Measurements from ENCODE around the gene CACNA2D2. TPM values are rescaled to one million over a fixed set of nuclear protein-coding genes. Genes with fewer than 3 reads are reported as not detected.

Gene CACNA2D2
- total RNA-seq, 1 donor from 2014 or later: 0.23 TPM

DNA sequence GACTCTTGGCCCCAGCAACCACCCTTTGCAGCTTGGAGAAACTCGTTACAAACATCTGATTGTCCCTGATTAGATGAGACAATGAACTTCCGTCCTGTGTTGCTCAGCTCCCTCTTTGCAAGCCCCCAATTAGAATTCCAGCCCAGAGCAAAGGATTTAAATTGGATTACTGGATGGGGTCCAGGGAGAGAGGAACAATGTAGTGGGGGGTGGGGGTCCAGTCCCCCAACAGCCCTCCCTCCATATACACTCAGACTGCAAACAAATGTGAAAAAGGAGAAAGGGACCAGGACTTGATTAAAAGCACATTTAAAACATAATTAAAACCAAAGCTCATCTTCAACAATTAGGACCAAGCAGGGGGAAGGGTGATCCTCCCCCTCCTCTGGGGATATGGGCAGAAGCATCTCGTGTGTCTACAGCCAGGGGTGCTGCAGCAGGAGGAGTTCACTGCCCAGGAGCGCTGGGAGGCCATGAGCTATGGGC lies 72.4 kb downstream of the CACNA2D2 start:
- Mint-ChIP-seq H3K36me3 (ENCODE audit: low read depth) (no peaks in the 10 kb centered on the region), H3K4me3 (no peak overlapping the region), H3K27ac (no peak overlapping the region), H3K9me3 (no peaks in the 10 kb centered on the region), H3K4me1 (peaks cover 4% of the 10 kb centered on the region), H3K27me3 (peaks cover 2% of the 10 kb centered on the region)
- intact Hi-C loops (cut with micrococcal nuclease): no loop called here
- DNase-seq: no peak

GRCh38 chr3:50430191-50430590 lies 73.2 kb downstream of the CACNA2D2 start:
- intact Hi-C loops (cut with micrococcal nuclease): no loop called here
- Mint-ChIP-seq H3K4me3 (no peak overlapping the region), H3K4me1 (no peaks in the 10 kb centered on the region), H3K9me3 (no peaks in the 10 kb centered on the region), H3K27me3 (peaks cover under 1% of the 10 kb centered on the region), H3K36me3 (ENCODE audit: low read depth) (no peaks in the 10 kb centered on the region), H3K27ac (no peak overlapping the region)
- DNase-seq: no peak

DNA sequence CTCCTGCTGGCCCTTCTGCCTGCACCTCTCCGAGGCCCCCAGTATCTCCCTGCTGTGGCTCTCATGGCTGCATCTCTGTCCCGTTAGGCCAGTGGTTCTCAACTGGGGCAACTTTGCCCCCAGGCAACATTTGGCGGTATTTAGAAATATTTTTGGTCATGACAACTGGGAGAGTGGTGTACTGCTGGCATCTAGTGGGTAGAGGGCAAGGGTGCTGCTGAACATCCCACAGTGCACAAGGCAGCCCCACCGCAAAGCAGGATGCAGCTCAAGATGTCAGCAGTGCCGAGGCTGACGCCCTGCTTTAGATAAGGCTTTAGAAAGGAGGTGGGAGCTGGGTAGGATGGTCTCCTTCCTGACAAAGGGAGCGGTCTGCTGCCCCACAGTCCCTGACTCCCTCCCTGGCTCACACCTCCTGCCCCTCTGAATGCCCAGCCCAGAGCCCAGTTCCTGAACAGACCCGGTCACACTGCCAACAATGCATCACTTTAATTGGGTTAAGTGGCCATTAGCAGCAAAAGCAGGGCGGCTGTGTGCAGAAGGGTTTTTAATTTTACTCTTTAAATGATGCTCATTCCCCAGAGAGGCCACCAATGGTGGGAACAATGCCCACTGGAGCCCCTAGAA lies 75.3 kb downstream of the CACNA2D2 start:
- Mint-ChIP-seq H3K27me3 (no peaks in the 10 kb centered on the region), H3K4me3 (no peak overlapping the region), H3K9me3 (no peaks in the 10 kb centered on the region), H3K36me3 (ENCODE audit: low read depth) (no peaks in the 10 kb centered on the region), H3K27ac (no peak overlapping the region), H3K4me1 (no peaks in the 10 kb centered on the region)
- intact Hi-C loops (cut with micrococcal nuclease): no loop called here
- no peak for DNase-seq

- H3K36me3 Mint-ChIP-seq (ENCODE audit: low read depth): no peaks in the 10 kb centered on the region
- H3K4me1 Mint-ChIP-seq: no peaks in the 10 kb centered on the region
- no peak overlapping the region for H3K27ac Mint-ChIP-seq
- H3K27me3 Mint-ChIP-seq: no peaks in the 10 kb centered on the region
- intact Hi-C loops (cut with micrococcal nuclease): no loop called here
- no peaks in the 10 kb centered on the region for H3K9me3 Mint-ChIP-seq
- H3K4me3 Mint-ChIP-seq: no peak overlapping the region
- no peak for DNase-seq
These were observed 76.2 kb downstream of the CACNA2D2 start for GRCh38 chr3:50427217-50427616.

DNA sequence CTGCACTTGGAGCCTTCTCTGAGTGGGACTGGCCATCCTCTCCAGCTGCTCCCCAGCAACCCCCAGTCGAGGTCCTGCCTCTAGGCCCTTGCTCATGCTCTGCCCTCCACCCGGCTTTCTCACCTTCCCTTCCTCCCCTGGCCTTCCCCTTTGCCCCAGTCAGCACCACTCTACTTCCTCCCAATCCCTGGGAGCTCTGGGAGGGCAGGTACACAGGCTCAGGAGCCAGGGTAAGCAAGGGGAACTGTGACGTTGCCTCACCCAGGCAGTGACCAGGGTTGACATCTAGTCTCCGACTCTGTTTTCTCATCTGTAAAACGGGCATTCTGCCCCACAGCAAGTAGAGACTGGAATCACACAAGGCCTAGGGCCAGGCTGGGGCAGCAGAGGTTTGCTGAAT lies 77.5 kb downstream of the CACNA2D2 start:
- no peaks in the 10 kb centered on the region for H3K4me1 Mint-ChIP-seq
- intact Hi-C loops (cut with micrococcal nuclease): no loop called here
- H3K36me3 Mint-ChIP-seq (ENCODE audit: low read depth): no peaks in the 10 kb centered on the region
- H3K27ac Mint-ChIP-seq: no peak overlapping the region
- no peak for DNase-seq
- H3K4me3 Mint-ChIP-seq: no peak overlapping the region
- H3K9me3 Mint-ChIP-seq: no peaks in the 10 kb centered on the region
- H3K27me3 Mint-ChIP-seq: no peaks in the 10 kb centered on the region

DNA sequence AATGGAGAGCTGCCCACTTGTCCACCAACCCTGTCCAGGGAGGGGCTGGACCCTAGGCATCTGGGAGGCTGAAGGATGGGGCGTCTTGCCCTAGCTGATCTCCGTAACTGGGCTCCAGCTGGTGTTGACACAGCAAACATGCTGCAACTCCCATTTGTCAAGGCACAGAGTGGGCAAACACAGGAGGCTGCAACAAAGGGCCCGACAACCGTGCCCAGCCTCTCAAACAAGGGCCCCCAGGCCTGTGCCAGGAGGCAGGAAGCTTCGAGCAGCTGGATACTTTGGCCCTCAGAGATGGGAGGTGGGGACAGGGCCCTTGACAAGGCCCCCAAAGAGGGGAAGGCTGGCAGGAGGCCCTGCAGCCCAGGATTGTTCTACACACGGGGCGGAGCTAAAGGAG lies 79.9 kb downstream of the CACNA2D2 start:
- no peak overlapping the region for H3K27ac Mint-ChIP-seq
- no peaks in the 10 kb centered on the region for H3K9me3 Mint-ChIP-seq
- no peaks in the 10 kb centered on the region for H3K27me3 Mint-ChIP-seq

GRCh38 chr3:50422153-50422552 lies 81.3 kb downstream of the CACNA2D2 start:
- H3K9me3 Mint-ChIP-seq: no peaks in the 10 kb centered on the region
- H3K36me3 Mint-ChIP-seq (ENCODE audit: low read depth): no peaks in the 10 kb centered on the region
- intact Hi-C loops (cut with micrococcal nuclease): no loop called here
- no peak overlapping the region for H3K4me3 Mint-ChIP-seq
- H3K4me1 Mint-ChIP-seq: no peaks in the 10 kb centered on the region
- DNase-seq: no peak
- no peaks in the 10 kb centered on the region for H3K27me3 Mint-ChIP-seq
- H3K27ac Mint-ChIP-seq: no peak overlapping the region

More for the DNA sequence above, 79.9 kb downstream of the CACNA2D2 start:
- Mint-ChIP-seq H3K36me3 (ENCODE audit: low read depth) (no peaks in the 10 kb centered on the region), H3K4me3 (no peak overlapping the region), H3K4me1 (no peaks in the 10 kb centered on the region)
- no peak for DNase-seq
- intact Hi-C loops (cut with micrococcal nuclease): no loop called here

DNA sequence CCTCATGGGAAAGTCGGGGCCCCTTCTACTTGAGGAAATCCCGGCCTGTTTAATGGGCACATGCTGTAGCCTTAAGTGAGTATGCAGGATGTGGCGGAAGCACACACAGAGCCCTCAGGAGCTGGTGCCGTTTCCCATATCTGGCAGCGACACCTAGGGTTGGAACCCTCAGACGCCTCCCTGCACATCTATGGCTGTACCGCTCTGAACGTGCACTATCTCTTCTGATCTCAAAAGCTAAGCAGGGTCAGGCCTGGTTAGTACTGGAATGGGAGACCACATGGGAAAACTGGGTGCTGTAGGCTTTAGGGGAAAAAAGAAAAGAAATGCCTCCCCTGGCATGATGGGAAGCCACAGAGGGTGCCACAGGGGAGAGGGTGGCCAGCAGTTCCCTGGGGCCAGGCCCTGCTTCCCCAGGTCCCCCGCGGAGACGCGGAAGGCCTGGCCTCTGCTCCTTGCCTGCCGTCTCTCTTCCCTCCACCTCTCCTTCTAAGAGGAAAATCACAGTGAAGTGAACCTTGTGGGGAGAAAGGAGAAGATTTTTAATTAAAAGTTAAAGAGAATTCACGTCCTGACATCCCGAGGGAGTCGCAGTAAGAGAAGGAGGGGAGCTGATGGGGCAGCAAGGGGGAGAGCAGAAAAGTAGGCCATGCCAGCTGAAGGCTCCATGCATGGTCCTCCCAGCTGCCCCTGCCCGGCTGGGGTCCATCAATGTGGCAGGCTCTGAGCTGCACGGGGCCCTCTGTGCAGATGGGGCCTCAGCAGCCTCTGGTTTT lies 83.7 kb downstream of the CACNA2D2 start:
- no peaks in the 10 kb centered on the region for H3K36me3 Mint-ChIP-seq (ENCODE audit: low read depth)
- H3K27ac Mint-ChIP-seq: no peak overlapping the region
- H3K9me3 Mint-ChIP-seq: no peaks in the 10 kb centered on the region
- no peaks in the 10 kb centered on the region for H3K27me3 Mint-ChIP-seq
- peaks cover 3% of the 10 kb centered on the region for H3K4me1 Mint-ChIP-seq
- intact Hi-C loops (cut with micrococcal nuclease): no loop called here
- no peak overlapping the region for H3K4me3 Mint-ChIP-seq
- no peak for DNase-seq

GRCh38 chr3:50418850-50419249 lies 84.6 kb downstream of the CACNA2D2 start:
- H3K27me3 Mint-ChIP-seq: no peaks in the 10 kb centered on the region
- H3K4me3 Mint-ChIP-seq: no peak overlapping the region
- no peak overlapping the region for H3K27ac Mint-ChIP-seq
- peaks cover 3% of the 10 kb centered on the region for H3K4me1 Mint-ChIP-seq
- no peaks in the 10 kb centered on the region for H3K9me3 Mint-ChIP-seq
- intact Hi-C loops (cut with micrococcal nuclease): no loop called here
- DNase-seq: no peak
- H3K36me3 Mint-ChIP-seq (ENCODE audit: low read depth): no peaks in the 10 kb centered on the region

DNA sequence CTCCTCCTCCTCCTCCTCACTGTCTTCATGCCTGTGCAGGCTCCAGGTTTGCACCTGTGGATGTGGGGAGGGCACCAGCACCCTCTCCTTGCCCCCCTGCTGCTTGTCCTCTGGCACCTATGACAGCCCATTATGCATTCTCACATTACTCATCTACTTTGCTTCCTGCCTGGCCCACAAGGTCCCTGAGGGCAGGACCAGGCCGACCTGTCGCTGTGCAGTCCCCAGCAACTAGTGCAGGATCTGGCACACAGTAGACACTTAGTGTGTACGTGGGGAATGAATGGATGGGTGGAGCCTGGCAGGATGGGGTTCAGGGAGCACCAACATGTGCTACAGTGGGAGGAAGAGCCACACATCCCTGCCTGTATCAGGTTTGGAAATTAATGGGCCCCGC lies 85.8 kb downstream of the CACNA2D2 start:
- no peak overlapping the region for H3K4me3 Mint-ChIP-seq
- H3K4me1 Mint-ChIP-seq: peaks cover 3% of the 10 kb centered on the region
- no peaks in the 10 kb centered on the region for H3K9me3 Mint-ChIP-seq
- intact Hi-C loops (cut with micrococcal nuclease): no loop called here
- no peaks in the 10 kb centered on the region for H3K27me3 Mint-ChIP-seq
- no peaks in the 10 kb centered on the region for H3K36me3 Mint-ChIP-seq (ENCODE audit: low read depth)
- no peak overlapping the region for H3K27ac Mint-ChIP-seq
- DNase-seq: no peak

GRCh38 chr3:50416736-50417636 lies 86.4 kb downstream of the CACNA2D2 start:
- intact Hi-C loops (cut with micrococcal nuclease): no loop called here
- H3K27ac Mint-ChIP-seq: no peak overlapping the region

GRCh38 chr3:50415816-50416215 lies 87.6 kb downstream of the CACNA2D2 start:
- no peaks in the 10 kb centered on the region for H3K36me3 Mint-ChIP-seq (ENCODE audit: low read depth)
- DNase-seq: no peak
- intact Hi-C loops (cut with micrococcal nuclease): no loop called here
- H3K4me3 Mint-ChIP-seq: no peak overlapping the region
- no peaks in the 10 kb centered on the region for H3K9me3 Mint-ChIP-seq
- no peak overlapping the region for H3K27ac Mint-ChIP-seq
- H3K4me1 Mint-ChIP-seq: peaks cover 3% of the 10 kb centered on the region
- H3K27me3 Mint-ChIP-seq: no peaks in the 10 kb centered on the region

More at GRCh38 chr3:50416736-50417636, 86.4 kb downstream of the CACNA2D2 start:
- no peak for DNase-seq
- H3K4me1 Mint-ChIP-seq: peaks cover 3% of the 10 kb centered on the region
- no peaks in the 10 kb centered on the region for H3K27me3 Mint-ChIP-seq
- H3K4me3 Mint-ChIP-seq: no peak overlapping the region
- no peaks in the 10 kb centered on the region for H3K36me3 Mint-ChIP-seq (ENCODE audit: low read depth)
- no peaks in the 10 kb centered on the region for H3K9me3 Mint-ChIP-seq

- Mint-ChIP-seq H3K4me1 (peaks cover 3% of the 10 kb centered on the region), H3K27me3 (no peaks in the 10 kb centered on the region), H3K4me3 (no peak overlapping the region), H3K36me3 (ENCODE audit: low read depth) (no peaks in the 10 kb centered on the region), H3K9me3 (no peaks in the 10 kb centered on the region), H3K27ac (no peak overlapping the region)
- intact Hi-C loops (cut with micrococcal nuclease): no loop called here
- DNase-seq: no peak
These were observed 88.4 kb downstream of the CACNA2D2 start for GRCh38 chr3:50415061-50415460.

- intact Hi-C loops (cut with micrococcal nuclease): no loop called here
- Mint-ChIP-seq H3K4me3 (no peak overlapping the region), H3K4me1 (peaks cover 3% of the 10 kb centered on the region), H3K27me3 (no peaks in the 10 kb centered on the region), H3K27ac (no peak overlapping the region), H3K36me3 (ENCODE audit: low read depth) (no peaks in the 10 kb centered on the region), H3K9me3 (no peaks in the 10 kb centered on the region)
- no peak for DNase-seq
These were observed 88.8 kb downstream of the CACNA2D2 start for GRCh38 chr3:50414616-50415015.

Data from activated CD4-positive, alpha-beta T cell treated with anti-CD3 and anti-CD28 coated beads, Interleukin-2, amount 10 ng/mL, durations not matched to agents 24 days and 14 days (primary cell).